GM18498 (cell line): ENCODE data around the gene RLN2.

ENCODE experiments used
- ATAC-seq: cut with Tn5 transposase; IDR thresholded peaks from one replicate; pipeline ENCODE4 v1.9.1; 2021; ENCODE audit warnings: mild to moderate bottlenecking, moderate library complexity; ENCODE audit not compliant: unreplicated experiment

The RLN2 gene

GRCh38 chr9:5269249-5269715 is 35.2 kb downstream of the RLN2 start:
- ATAC-seq, result no peak

GRCh38 chr9:5265939-5266338 is 38.6 kb downstream of the RLN2 start:
- ATAC-seq, result no peak

- peak; percentile 35 for ATAC-seq
Measured at GRCh38 chr9:5264219-5264595, 40.3 kb downstream of the RLN2 start.

GRCh38 chr9:5263351-5264218 is 40.9 kb downstream of the RLN2 start:
- ATAC-seq, result peak; percentile 76
